Thyroid gland (tissue), 4 donors: ENCODE measurements around the gene OSBPL8. TPM values are rescaled to one million over a fixed set of nuclear protein-coding genes. Genes with fewer than 3 reads are reported as not detected.

Source experiments
- DNase-seq, 2 donors: peaks; one replicate each; pipeline ENCODE4 v3.0.0-alpha.2; 2019
- H3K27ac ChIP-seq, 3 donors: fragments of 200-600 bp; sonication (generic); 1 replicate in 2 of 3; 2 replicates in 1 of 3; pipeline ENCODE4 v1.5.1; 2016 to 2019; ENCODE audit warnings: mild to moderate bottlenecking in 1 of 3, moderate library complexity in 1 of 3
- H3K27me3 ChIP-seq: fragments of 200-600 bp; sonication (generic); one replicate; pipeline ENCODE4 v1.5.1; 2019
- H3K36me3 ChIP-seq, 2 donors: fragments of 200-600 bp; sonication (generic); one replicate each; pipeline ENCODE4 v1.5.1; 2016 to 2019
- H3K4me1 ChIP-seq, 2 donors: fragments of 200-600 bp; sonication (generic); one replicate each; pipeline ENCODE4 v1.5.1; 2017 to 2019
- H3K4me3 ChIP-seq, 3 donors: fragments of 200-600 bp; sonication (generic); replicated peaks in 1 of 3; 1 replicate in 2 of 3; 2 replicates in 1 of 3; pipeline ENCODE4 v1.5.1; 2016; ENCODE audit warnings: mild to moderate bottlenecking in 1 of 3
- H3K9me3 ChIP-seq: fragments of 200-600 bp; sonication (generic); one replicate; pipeline ENCODE4 v1.5.1; 2017
- CTCF ChIP-seq, 6 experiments: fragments of 200-600 bp in 3 of 6; fragments of 450-650 bp in 3 of 6; sonication (generic) in 3 of 6; IDR thresholded peaks; one replicate each; pipeline ENCODE4 v1.5.1; 2016 to 2019; ENCODE audit warnings: antibody characterized with exemption in 6 of 6, mild to moderate bottlenecking in 2 of 6, inconsistent platforms in 1 of 6, moderate library complexity in 1 of 6
- POLR2A ChIP-seq, 2 donors: fragments of 450-650 bp; IDR thresholded peaks; one replicate each; pipeline ENCODE4 v1.6.1; 2017; ENCODE audit warnings: antibody characterized with exemption in 2 of 2, mild to moderate bottlenecking in 2 of 2, moderate library complexity in 1 of 2
- WGBS, 2 donors: methylation state at CpG; one replicate each; pipeline ENCODE4 v1.1.5; 2017; 5-methylcytosine and 5-hydroxymethylcytosine counted together
- intact Hi-C: fragments of 100-400 bp; cut with DNase I; formaldehyde crosslinking; loops from one replicate; pipeline ENCODE4 v1.15.1; 2023
- total RNA-seq, 4 donors: library from RNA; depleted of rRNA; stranded (reverse); fragments of >200 nt; gene quantifications; one replicate each; pipeline ENCODE4 v1.2.3, GENCODE V29; 2016

OSBPL8 gene
- total RNA-seq, 4 donors from 2014 or later: 69.8 to 112 (median 77.6) TPM

- TF ChIP-seq POLR2A (IDR thresholded peaks at IDR 0.05): no peak
- no peak for TF ChIP-seq CTCF (IDR thresholded peaks at IDR 0.05)
- intact Hi-C loops: no loop called here
- Histone ChIP-seq H3K27ac (peak overlapping the region in 1 of 3 donors; percentile 55), H3K27me3 (no peaks in the 10 kb centered on the region), H3K9me3 (no peaks in the 10 kb centered on the region), H3K36me3 (no peaks in the 10 kb centered on the region), H3K4me1 (no peaks in the 10 kb centered on the region), H3K4me3 (no peak overlapping the region)
- DNase-seq: no peak
Observed at GRCh38 chr12:76588881-76589565, 29.5 kb upstream of the OSBPL8 start.

- Histone ChIP-seq H3K27me3 (no peaks in the 10 kb centered on the region), H3K36me3 (no peaks in the 10 kb centered on the region), H3K4me1 (no peaks in the 10 kb centered on the region), H3K9me3 (no peaks in the 10 kb centered on the region), H3K4me3 (no peak overlapping the region), H3K27ac (peak overlapping the region in 1 of 3 donors; percentile 25)
- no peak for TF ChIP-seq CTCF (IDR thresholded peaks at IDR 0.05)
- TF ChIP-seq POLR2A (IDR thresholded peaks at IDR 0.05): no peak
- 79% methylated on average over 3 of the region's 3 CpGs for WGBS, 2 donors
- DNase-seq: no peak
- intact Hi-C loops: no loop called here
Observed at GRCh38 chr12:76587428-76588178, 28.0 kb upstream of the OSBPL8 start.

GRCh38 chr12:76586764-76587395 is 27.3 kb upstream of the OSBPL8 start:
- H3K9me3 ChIP-seq: no peaks in the 10 kb centered on the region
- no peaks in the 10 kb centered on the region for H3K27me3 ChIP-seq
- TF ChIP-seq POLR2A (IDR thresholded peaks at IDR 0.05) (no peak), CTCF (IDR thresholded peaks at IDR 0.05) (peak in 5 of 6 experiments; percentile 18 to 62 (median 41))
- H3K36me3 ChIP-seq: no peaks in the 10 kb centered on the region
- H3K27ac ChIP-seq: no peak overlapping the region
- intact Hi-C loops: no loop called here
- H3K4me1 ChIP-seq: no peaks in the 10 kb centered on the region
- WGBS, 2 donors: 76 to 84% methylated on average over 3 of the region's 3 CpGs
- H3K4me3 ChIP-seq: no peak overlapping the region
- DNase-seq: peak in 1 of 2 donors; percentile 14

GRCh38 chr12:76583301-76583700 is 23.7 kb upstream of the OSBPL8 start:
- no peak for DNase-seq
- H3K27me3 ChIP-seq: no peaks in the 10 kb centered on the region
- WGBS, 2 donors: 91 to 92% methylated on average over 3 of the region's 3 CpGs
- H3K4me3 ChIP-seq: no peak overlapping the region
- H3K9me3 ChIP-seq: no peaks in the 10 kb centered on the region
- TF ChIP-seq POLR2A (IDR thresholded peaks at IDR 0.05): no peak
- no peak overlapping the region for H3K27ac ChIP-seq
- intact Hi-C loops: no loop called here
- H3K4me1 ChIP-seq: no peaks in the 10 kb centered on the region
- no peaks in the 10 kb centered on the region for H3K36me3 ChIP-seq

- H3K9me3 ChIP-seq: no peaks in the 10 kb centered on the region
- no peaks in the 10 kb centered on the region for H3K27me3 ChIP-seq
- TF ChIP-seq CTCF (IDR thresholded peaks at IDR 0.05) (no peak), POLR2A (IDR thresholded peaks at IDR 0.05) (no peak)
- intact Hi-C loops: no loop called here
- H3K4me3 ChIP-seq: no peak overlapping the region
- WGBS, 2 donors: 100% methylated on average over 1 of the region's 1 CpG
- H3K4me1 ChIP-seq: no peaks in the 10 kb centered on the region
- DNase-seq: no peak
- no peaks in the 10 kb centered on the region for H3K36me3 ChIP-seq
- H3K27ac ChIP-seq: no peak overlapping the region
Observed at GRCh38 chr12:76573840-76574373, 14.3 kb upstream of the OSBPL8 start.
